Stomach (tissue), 9 donors: Measurements from ENCODE around the gene IFI27. TPM values are rescaled to one million over a fixed set of nuclear protein-coding genes. Genes with fewer than 3 reads are reported as not detected.
A peak's percentile ranks its signal among the peaks of the same experiment; 100 is the strongest.

Source experiments
- DNase-seq, 2 donors: peaks; one replicate each; pipeline versions ENCODE4 v3.0.0 to v3.0.0-alpha.2; 2013 to 2019
- H3K27ac ChIP-seq, 5 donors: fragments of 200-600 bp in 4 of 5; sonication (generic) in 4 of 5; one replicate each; pipeline ENCODE4 v1.5.1; 2013 to 2019; ENCODE audit warnings: mild to moderate bottlenecking in 1 of 5, moderate library complexity in 1 of 5
- H3K27me3 ChIP-seq, 3 donors: fragments of 200-600 bp; sonication (generic); one replicate each; pipeline ENCODE4 v1.5.1; 2017 to 2019; ENCODE audit warnings: mixed run types in 1 of 3
- H3K36me3 ChIP-seq, 4 donors: fragments of 200-600 bp; sonication (generic); 1 replicate in 3 of 4; 2 replicates in 1 of 4; pipeline ENCODE4 v1.5.1; 2016 to 2019
- H3K4me1 ChIP-seq, 4 donors: fragments of 200-600 bp; sonication (generic); one replicate each; pipeline ENCODE4 v1.5.1; 2016 to 2019
- H3K4me3 ChIP-seq, 4 donors: fragments of 200-600 bp; sonication (generic) in 3 of 4; one replicate each; pipeline ENCODE4 v1.5.1; 2016 to 2019; ENCODE audit warnings: mild to moderate bottlenecking in 1 of 4
- H3K9me3 ChIP-seq, 4 donors: fragments of 200-600 bp; sonication (generic); one replicate each; pipeline ENCODE4 v1.5.1; 2016 to 2019
- EP300 ChIP-seq: sonication (generic); formaldehyde crosslinking; IDR thresholded peaks from one replicate; pipeline ENCODE4 v1.6.1; 2017; ENCODE audit warnings: antibody characterized with exemption
- POLR2A ChIP-seq, 4 donors: fragments of 450-650 bp; IDR thresholded peaks; one replicate each; pipeline ENCODE4 v1.6.1; 2016; ENCODE audit warnings: antibody characterized with exemption in 4 of 4, control low read depth in 2 of 4, mild to moderate bottlenecking in 1 of 4, moderate library complexity in 1 of 4
- POLR2AphosphoS5 ChIP-seq, 3 donors: sonication (generic); formaldehyde crosslinking; IDR thresholded peaks; one replicate each; pipeline ENCODE4 v1.6.1; 2016; ENCODE audit warnings: antibody characterized with exemption in 3 of 3
- WGBS, 5 donors: extraction: QIAGEN DNeasy Blood & Tissue Kit in 3 of 5; methylation state at CpG; one replicate each; pipeline versions ENCODE4 v1.1.5 to v1.1.7; 2013 to 2018; 5-methylcytosine and 5-hydroxymethylcytosine counted together
- intact Hi-C: fragments of 100-400 bp; cut with DNase I; formaldehyde crosslinking; loops from one replicate; pipeline ENCODE4 v1.15.1; 2023; ENCODE audit warnings: low total_unique reads
- polyA plus RNA-seq, 3 donors: library from polyadenylated mRNA; stranded (reverse); fragments of 200-250 nt; gene quantifications; one replicate each; pipeline ENCODE4 v1.2.3, GENCODE V29; 2013
- total RNA-seq, 5 donors: library from RNA; depleted of rRNA; stranded (reverse); fragments of >200 nt; gene quantifications; one replicate each; pipeline versions ENCODE4 v1.1.0 to v1.2.3, GENCODE V29; 2014 to 2016
- TF ChIP-seq, protein P1 (sequence below), 7 experiments: fragments of 450-650 bp in 4 of 7; fragments of 200-600 bp in 3 of 7; sonication (generic) in 3 of 7; IDR thresholded peaks; one replicate each; pipeline ENCODE4 v1.5.1; 2016 to 2019; ENCODE audit warnings: antibody characterized with exemption in 7 of 7, control low read depth in 2 of 7, mild to moderate bottlenecking in 1 of 7
- donor health status: healthy with polysubstance abuse.
- donor health status: Bipolar disorder and iron deficiency.
- donor health status: healthy.

The IFI27 gene
- total and polyA plus RNA-seq, 8 donors, result 12.9 to 1,115 (median 234) TPM

GRCh38 chr14:94111276-94112095, 950 bp downstream of the IFI27 start:
- TF ChIP-seq, protein P1, sequence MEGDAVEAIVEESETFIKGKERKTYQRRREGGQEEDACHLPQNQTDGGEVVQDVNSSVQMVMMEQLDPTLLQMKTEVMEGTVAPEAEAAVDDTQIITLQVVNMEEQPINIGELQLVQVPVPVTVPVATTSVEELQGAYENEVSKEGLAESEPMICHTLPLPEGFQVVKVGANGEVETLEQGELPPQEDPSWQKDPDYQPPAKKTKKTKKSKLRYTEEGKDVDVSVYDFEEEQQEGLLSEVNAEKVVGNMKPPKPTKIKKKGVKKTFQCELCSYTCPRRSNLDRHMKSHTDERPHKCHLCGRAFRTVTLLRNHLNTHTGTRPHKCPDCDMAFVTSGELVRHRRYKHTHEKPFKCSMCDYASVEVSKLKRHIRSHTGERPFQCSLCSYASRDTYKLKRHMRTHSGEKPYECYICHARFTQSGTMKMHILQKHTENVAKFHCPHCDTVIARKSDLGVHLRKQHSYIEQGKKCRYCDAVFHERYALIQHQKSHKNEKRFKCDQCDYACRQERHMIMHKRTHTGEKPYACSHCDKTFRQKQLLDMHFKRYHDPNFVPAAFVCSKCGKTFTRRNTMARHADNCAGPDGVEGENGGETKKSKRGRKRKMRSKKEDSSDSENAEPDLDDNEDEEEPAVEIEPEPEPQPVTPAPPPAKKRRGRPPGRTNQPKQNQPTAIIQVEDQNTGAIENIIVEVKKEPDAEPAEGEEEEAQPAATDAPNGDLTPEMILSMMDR (IDR thresholded peaks at IDR 0.05), result no peak
- TF ChIP-seq POLR2AphosphoS5 (IDR thresholded peaks at IDR 0.05) (no peak), EP300 (no peak), POLR2A (IDR thresholded peaks at IDR 0.05) (no peak)
- H3K27ac ChIP-seq, result peak overlapping the region; percentile 59 to 93 (median 84)
- peak overlapping the region; percentile 33 to 55 (median 36) for H3K4me3 ChIP-seq
- intact Hi-C loops, result no loop called here
- H3K4me1 ChIP-seq, result peaks cover 14 to 48% (median 39%) of the 10 kb centered on the region in 4 donors
- no peak for DNase-seq
- H3K27me3 ChIP-seq, result no peaks in the 10 kb centered on the region
- H3K9me3 ChIP-seq, result no peaks in the 10 kb centered on the region
- H3K36me3 ChIP-seq, result no peaks in the 10 kb centered on the region
- 53 to 79% (median 71%) methylated on average over 10 to 20 of the region's 20 CpGs for WGBS, 5 donors

DNA sequence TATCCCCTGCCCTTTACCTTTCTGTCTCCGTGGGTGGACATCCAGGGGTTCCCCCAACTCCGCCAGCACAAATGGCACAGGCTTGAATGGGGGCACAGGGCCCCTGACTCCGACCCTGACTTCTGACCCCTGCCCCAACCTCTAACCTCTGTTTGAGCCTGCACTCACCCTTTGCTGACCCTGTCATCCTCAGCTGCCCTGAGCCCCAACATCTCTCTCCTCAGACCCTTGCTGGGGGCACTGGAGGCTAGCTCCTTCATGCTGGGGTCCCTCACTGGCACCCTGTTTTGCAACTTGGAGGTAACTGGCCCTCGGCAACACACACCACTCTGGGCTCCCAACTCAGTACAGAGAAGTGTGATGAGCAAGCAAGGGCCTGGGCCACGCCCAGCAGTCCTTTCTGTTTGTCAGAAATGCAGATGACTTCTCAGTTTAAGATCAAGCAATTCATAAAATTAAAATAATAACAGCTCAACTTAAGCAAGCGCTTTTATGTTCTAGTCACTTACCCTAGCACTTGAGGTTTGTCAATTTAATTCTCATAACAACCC, 2.1 kb downstream of the IFI27 start:
- H3K4me3 ChIP-seq, result peak overlapping the region; percentile 1 to 55 (median 28)
- intact Hi-C loops, result no loop called here

GRCh38 chr14:94113073-94113472, 2.5 kb downstream of the IFI27 start:
- peak in 1 of 2 donors; percentile 14 for DNase-seq
- TF ChIP-seq EP300, result no peak
- TF ChIP-seq POLR2A (IDR thresholded peaks at IDR 0.05), result no peak
- TF ChIP-seq, protein P1 (IDR thresholded peaks at IDR 0.05), result no peak
- no peak for TF ChIP-seq POLR2AphosphoS5 (IDR thresholded peaks at IDR 0.05)
- H3K27me3 ChIP-seq, result no peaks in the 10 kb centered on the region
- intact Hi-C loops, result no loop called here
- peaks cover 14 to 48% (median 39%) of the 10 kb centered on the region in 4 donors for H3K4me1 ChIP-seq
- peak overlapping the region in 1 of 4 donors; percentile 55 for H3K4me3 ChIP-seq
- H3K27ac ChIP-seq, result peak overlapping the region in 4 of 5 donors; percentile 26 to 93 (median 72)
- H3K36me3 ChIP-seq, result no peaks in the 10 kb centered on the region
- no peaks in the 10 kb centered on the region for H3K9me3 ChIP-seq
- 56 to 79% (median 60%) methylated on average over 7 of the region's 7 CpGs for WGBS, 5 donors

More for the DNA sequence above, 2.1 kb downstream of the IFI27 start:
- TF ChIP-seq POLR2A (IDR thresholded peaks at IDR 0.05) (no peak), EP300 (no peak), POLR2AphosphoS5 (IDR thresholded peaks at IDR 0.05) (no peak)
- TF ChIP-seq, protein P1 (IDR thresholded peaks at IDR 0.05), result no peak
- 78 to 83% (median 78%) methylated on average over 6 of the region's 6 CpGs for WGBS, 5 donors
- H3K27ac ChIP-seq, result peak overlapping the region in 4 of 5 donors; percentile 14 to 93 (median 72)
- peaks cover 14 to 48% (median 39%) of the 10 kb centered on the region in 4 donors for H3K4me1 ChIP-seq
- peak in 1 of 2 donors; percentile 26 for DNase-seq
- no peaks in the 10 kb centered on the region for H3K27me3 ChIP-seq
- H3K36me3 ChIP-seq, result no peaks in the 10 kb centered on the region
- no peaks in the 10 kb centered on the region for H3K9me3 ChIP-seq

GRCh38 chr14:94113490-94113889, 3.0 kb downstream of the IFI27 start:
- TF ChIP-seq POLR2A (IDR thresholded peaks at IDR 0.05) (no peak), POLR2AphosphoS5 (IDR thresholded peaks at IDR 0.05) (peak in 1 of 3 donors; percentile 4)

More at GRCh38 chr14:94113490-94113889, 3.0 kb downstream of the IFI27 start:
- 24 to 41% (median 36%) methylated on average over 6 of the region's 6 CpGs for WGBS, 5 donors
- H3K27me3 ChIP-seq, result no peaks in the 10 kb centered on the region
- H3K36me3 ChIP-seq, result no peaks in the 10 kb centered on the region
- H3K4me1 ChIP-seq, result peaks cover 14 to 48% (median 39%) of the 10 kb centered on the region in 4 donors
- intact Hi-C loops, result no loop called here
- H3K9me3 ChIP-seq, result no peaks in the 10 kb centered on the region
- H3K4me3 ChIP-seq, result peak overlapping the region in 1 of 4 donors; percentile 55
- DNase-seq, result peak; percentile 71 to 82
- H3K27ac ChIP-seq, result peak overlapping the region in 4 of 5 donors; percentile 26 to 93 (median 72)
